Measurements from ENCODE around the gene PLCD3.
"Not testable (repeated sequence)": the region's sequence is repeated elsewhere in the genome, so short reads cannot be mapped to it uniquely, and the experiment has no call there.

Gene PLCD3

GRCh38 chr17:45131616-45132319 lies 547 bp downstream of the PLCD3 start:
- DNase-seq: peak; percentile 17

GRCh38 chr17:45130681-45131615 lies 1.4 kb downstream of the PLCD3 start:
- DNase-seq: no peak

GRCh38 chr17:45129940-45130680 lies 2.2 kb downstream of the PLCD3 start:
- DNase-seq: peak; percentile 57

GRCh38 chr17:45129426-45129939 lies 2.8 kb downstream of the PLCD3 start:
- no peak for DNase-seq

GRCh38 chr17:45128989-45129388 lies 3.3 kb downstream of the PLCD3 start:
- DNase-seq: no peak

- no peak for DNase-seq
These were observed 4.0 kb downstream of the PLCD3 start for GRCh38 chr17:45128331-45128730.

- peak; percentile 38 for DNase-seq
These were observed 4.6 kb downstream of the PLCD3 start for GRCh38 chr17:45127548-45128300.

GRCh38 chr17:45127207-45127547 lies 5.1 kb downstream of the PLCD3 start:
- no peak for DNase-seq

- no peak for DNase-seq
These were observed 6.8 kb downstream of the PLCD3 start for GRCh38 chr17:45125509-45125908.

- DNase-seq: not testable (repeated sequence)
These were observed 7.6 kb downstream of the PLCD3 start for GRCh38 chr17:45124797-45125122.

- peak; percentile 74 for DNase-seq
These were observed 8.2 kb downstream of the PLCD3 start for GRCh38 chr17:45123930-45124796.

GRCh38 chr17:45123076-45123770 lies 9.1 kb downstream of the PLCD3 start:
- DNase-seq: no peak

GRCh38 chr17:45121055-45121454 lies 11.3 kb downstream of the PLCD3 start:
- DNase-seq: no peak

GRCh38 chr17:45120558-45120957 lies 11.8 kb downstream of the PLCD3 start:
- no peak for DNase-seq

GRCh38 chr17:45119964-45120363 lies 12.4 kb downstream of the PLCD3 start:
- DNase-seq: no peak

- no peak for DNase-seq
These were observed 13.6 kb downstream of the PLCD3 start for GRCh38 chr17:45118691-45119090.

GRCh38 chr17:45117848-45118646 lies 14.3 kb downstream of the PLCD3 start:
- DNase-seq: no peak

GRCh38 chr17:45117334-45117733 lies 15.0 kb downstream of the PLCD3 start:
- no peak for DNase-seq

GRCh38 chr17:45116434-45117016 lies 15.8 kb downstream of the PLCD3 start:
- no peak for DNase-seq

GRCh38 chr17:45115871-45116270 lies 16.4 kb downstream of the PLCD3 start:
- DNase-seq: no peak

Data from T1000 (cell line).